Measurements from ENCODE around the gene S1PR5. TPM values are rescaled to one million over a fixed set of nuclear protein-coding genes. Genes with fewer than 3 reads are reported as not detected.

Gene S1PR5
- total RNA-seq, 1 experiment from 2014 or later, result 4.4 TPM

DNA sequence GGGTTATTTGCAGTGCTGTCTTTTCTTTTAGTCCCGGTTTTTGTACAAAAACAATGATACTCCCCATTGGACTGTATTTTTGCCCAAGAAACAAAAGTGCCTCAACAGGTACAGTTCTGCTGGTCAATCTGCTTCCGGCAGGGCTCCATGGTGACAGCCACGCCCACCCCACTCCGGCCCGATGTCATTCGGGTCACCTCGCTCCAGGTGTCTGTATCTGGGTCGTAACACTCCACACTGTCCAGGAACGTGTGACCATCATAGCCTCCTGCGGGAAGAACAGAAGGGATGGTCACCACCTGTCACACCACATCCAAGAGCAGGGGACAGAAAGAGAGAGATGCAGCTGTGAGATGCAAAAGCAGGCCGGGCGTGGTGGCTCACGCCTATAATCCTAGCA lies 30.7 kb downstream of the S1PR5 start:
- no peak overlapping the region for H3K9ac ChIP-seq (ENCODE audit: low read length)
- no peak overlapping the region for H3K4me3 ChIP-seq (replicated peaks in 1 of 2; ENCODE audit: low read depth in 1 of 2, low read length in 2 of 2)
- H3K79me2 ChIP-seq (ENCODE audit: insufficient read depth, low read length), result peaks cover 28% of the 10 kb centered on the region
- no peaks in the 10 kb centered on the region for H4K20me1 ChIP-seq (ENCODE audit: insufficient read depth)
- POLR2A ChIA-PET, result no interaction called here
- TF ChIP-seq SIN3A (IDR thresholded peaks at IDR 0.05; ENCODE audit: low read depth) (no peak), POLR2A (IDR thresholded peaks at IDR 0.05; ENCODE audit: borderline replicate concordance, extremely low read depth, insufficient read depth, insufficient read length) (no peak), CEBPB (IDR thresholded peaks at IDR 0.05; ENCODE audit: low read depth) (no peak), ELF1 (IDR thresholded peaks at IDR 0.05; ENCODE audit: borderline replicate concordance, low read depth) (no peak), FOSL1 (IDR thresholded peaks at IDR 0.05; ENCODE audit: low read depth) (no peak), ZNF274 (IDR thresholded peaks at IDR 0.05; ENCODE audit: low read depth, low read length) (no peak), SRF (IDR thresholded peaks at IDR 0.05; ENCODE audit: low read depth) (no peak), CBX3 (IDR thresholded peaks at IDR 0.05; ENCODE audit: low read depth) (no peak), RAD21 (IDR thresholded peaks at IDR 0.05; ENCODE audit: low read depth) (no peak), POLR2AphosphoS5 (IDR thresholded peaks at IDR 0.05; ENCODE audit: low read depth, low read length) (no peak)
- TF ChIP-seq, protein P1, sequence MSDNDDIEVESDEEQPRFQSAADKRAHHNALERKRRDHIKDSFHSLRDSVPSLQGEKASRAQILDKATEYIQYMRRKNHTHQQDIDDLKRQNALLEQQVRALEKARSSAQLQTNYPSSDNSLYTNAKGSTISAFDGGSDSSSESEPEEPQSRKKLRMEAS (IDR thresholded peaks at IDR 0.05), result no peak
- TF ChIP-seq, protein P2, sequence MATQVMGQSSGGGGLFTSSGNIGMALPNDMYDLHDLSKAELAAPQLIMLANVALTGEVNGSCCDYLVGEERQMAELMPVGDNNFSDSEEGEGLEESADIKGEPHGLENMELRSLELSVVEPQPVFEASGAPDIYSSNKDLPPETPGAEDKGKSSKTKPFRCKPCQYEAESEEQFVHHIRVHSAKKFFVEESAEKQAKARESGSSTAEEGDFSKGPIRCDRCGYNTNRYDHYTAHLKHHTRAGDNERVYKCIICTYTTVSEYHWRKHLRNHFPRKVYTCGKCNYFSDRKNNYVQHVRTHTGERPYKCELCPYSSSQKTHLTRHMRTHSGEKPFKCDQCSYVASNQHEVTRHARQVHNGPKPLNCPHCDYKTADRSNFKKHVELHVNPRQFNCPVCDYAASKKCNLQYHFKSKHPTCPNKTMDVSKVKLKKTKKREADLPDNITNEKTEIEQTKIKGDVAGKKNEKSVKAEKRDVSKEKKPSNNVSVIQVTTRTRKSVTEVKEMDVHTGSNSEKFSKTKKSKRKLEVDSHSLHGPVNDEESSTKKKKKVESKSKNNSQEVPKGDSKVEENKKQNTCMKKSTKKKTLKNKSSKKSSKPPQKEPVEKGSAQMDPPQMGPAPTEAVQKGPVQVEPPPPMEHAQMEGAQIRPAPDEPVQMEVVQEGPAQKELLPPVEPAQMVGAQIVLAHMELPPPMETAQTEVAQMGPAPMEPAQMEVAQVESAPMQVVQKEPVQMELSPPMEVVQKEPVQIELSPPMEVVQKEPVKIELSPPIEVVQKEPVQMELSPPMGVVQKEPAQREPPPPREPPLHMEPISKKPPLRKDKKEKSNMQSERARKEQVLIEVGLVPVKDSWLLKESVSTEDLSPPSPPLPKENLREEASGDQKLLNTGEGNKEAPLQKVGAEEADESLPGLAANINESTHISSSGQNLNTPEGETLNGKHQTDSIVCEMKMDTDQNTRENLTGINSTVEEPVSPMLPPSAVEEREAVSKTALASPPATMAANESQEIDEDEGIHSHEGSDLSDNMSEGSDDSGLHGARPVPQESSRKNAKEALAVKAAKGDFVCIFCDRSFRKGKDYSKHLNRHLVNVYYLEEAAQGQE (IDR thresholded peaks at IDR 0.05; ENCODE audit: low read depth), result no peak
- no peak overlapping the region for H2AFZ ChIP-seq (ENCODE audit: low read depth, low read length, poor library complexity, severe bottlenecking)
- peaks cover 0 to 8% of the 10 kb centered on the region in 2 experiments; a peak in 2 of 4 replicates for H3K4me1 ChIP-seq (ENCODE audit: control insufficient read depth in 1 of 2, insufficient read depth in 2 of 2, low read length in 2 of 2)
- no peaks in the 10 kb centered on the region for H3K9me2 ChIP-seq (ENCODE audit: insufficient read depth)
- ATAC-seq, result no peak
- no peaks in the 10 kb centered on the region for H3K9me3 ChIP-seq (ENCODE audit: control insufficient read depth in 1 of 2, insufficient read depth in 1 of 2, low read depth in 1 of 2, low read length in 2 of 2)
- intact Hi-C loops (cut with micrococcal nuclease), result no loop called here
- RAD21 ChIA-PET (ENCODE audit: low non-redundant PET in 1 of 2, low total read pairs in 2 of 2, uncharacterized antibody in 2 of 2, unreplicated experiment in 2 of 2), result no interaction called here
- DNase-seq (ENCODE audit: low read depth, low spot score), result no peak
- no peaks in the 10 kb centered on the region for H3K27me3 ChIP-seq (ENCODE audit: insufficient read depth, low read length)
- CTCF ChIA-PET, result no interaction called here
- peaks cover 24 to 33% of the 10 kb centered on the region in 2 experiments for H3K36me3 ChIP-seq (ENCODE audit: control insufficient read depth in 1 of 2, insufficient read depth in 2 of 2, low read length in 2 of 2)
- no peak overlapping the region for H3K4me2 ChIP-seq (ENCODE audit: low read length)
- no peak overlapping the region for H3K27ac ChIP-seq (ENCODE audit: low read depth, low read length)
- no TSS peak for BruUV-seq (replicated peaks)

Data from HCT116 (cell line).